Lung microvascular endothelial cell (primary cell): ENCODE data around the gene MLST8. TPM values are rescaled to one million over a fixed set of nuclear protein-coding genes. Genes with fewer than 3 reads are reported as not detected.

Source experiments
- DNase-seq, 2 donors: peaks; one replicate each; pipeline versions ENCODE4 v3.0.0 to v3.0.0-alpha.2; 2010; ENCODE audit warnings: low read depth in 2 of 2
- total RNA-seq: library from RNA; depleted of rRNA; stranded (reverse); fragments of >200 nt; gene quantifications from 2 replicates; pipeline ENCODE4 v1.2.1, GENCODE V29; 2014

MLST8 gene
- total RNA-seq, 1 donor from 2014 or later: 13.5 TPM

DNA sequence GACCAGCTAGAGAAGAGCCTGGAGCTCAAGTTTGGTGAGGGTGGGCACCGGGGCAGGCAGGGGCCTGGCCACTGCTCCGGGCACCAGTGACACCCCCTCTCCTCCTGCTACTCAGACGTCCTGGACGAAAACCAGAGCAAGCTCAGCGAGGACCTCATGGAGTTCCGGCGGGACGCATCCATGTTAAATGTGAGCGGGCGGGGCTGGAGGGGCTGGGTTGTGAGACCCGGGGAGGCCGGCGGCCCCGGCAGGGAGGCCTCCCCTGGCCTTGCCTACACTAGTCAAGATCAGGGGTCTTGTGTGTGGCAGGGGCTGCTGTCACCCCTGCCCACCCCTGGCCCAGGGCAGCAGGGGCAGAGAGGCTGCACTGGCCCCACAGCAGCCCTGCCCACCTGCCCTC, 31.9 kb upstream of the MLST8 start:
- DNase-seq: no peak

DNA sequence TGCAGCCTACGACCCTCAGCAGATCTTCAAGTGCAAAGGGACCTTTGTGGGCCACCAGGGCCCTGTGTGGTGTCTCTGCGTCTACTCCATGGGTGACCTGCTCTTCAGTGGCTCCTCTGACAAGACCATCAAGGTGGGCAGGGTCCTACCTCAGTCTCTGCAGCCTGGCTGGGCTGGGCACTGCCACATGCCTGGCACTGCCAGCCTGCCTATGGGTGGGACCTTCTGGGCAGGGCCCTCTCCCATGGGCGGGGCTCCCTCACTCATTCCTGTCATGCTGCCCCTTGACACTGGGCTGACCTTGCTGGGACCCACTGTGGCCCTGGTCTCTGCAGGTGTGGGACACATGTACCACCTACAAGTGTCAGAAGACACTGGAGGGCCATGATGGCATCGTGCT, 31.3 kb upstream of the MLST8 start:
- no peak for DNase-seq

DNA sequence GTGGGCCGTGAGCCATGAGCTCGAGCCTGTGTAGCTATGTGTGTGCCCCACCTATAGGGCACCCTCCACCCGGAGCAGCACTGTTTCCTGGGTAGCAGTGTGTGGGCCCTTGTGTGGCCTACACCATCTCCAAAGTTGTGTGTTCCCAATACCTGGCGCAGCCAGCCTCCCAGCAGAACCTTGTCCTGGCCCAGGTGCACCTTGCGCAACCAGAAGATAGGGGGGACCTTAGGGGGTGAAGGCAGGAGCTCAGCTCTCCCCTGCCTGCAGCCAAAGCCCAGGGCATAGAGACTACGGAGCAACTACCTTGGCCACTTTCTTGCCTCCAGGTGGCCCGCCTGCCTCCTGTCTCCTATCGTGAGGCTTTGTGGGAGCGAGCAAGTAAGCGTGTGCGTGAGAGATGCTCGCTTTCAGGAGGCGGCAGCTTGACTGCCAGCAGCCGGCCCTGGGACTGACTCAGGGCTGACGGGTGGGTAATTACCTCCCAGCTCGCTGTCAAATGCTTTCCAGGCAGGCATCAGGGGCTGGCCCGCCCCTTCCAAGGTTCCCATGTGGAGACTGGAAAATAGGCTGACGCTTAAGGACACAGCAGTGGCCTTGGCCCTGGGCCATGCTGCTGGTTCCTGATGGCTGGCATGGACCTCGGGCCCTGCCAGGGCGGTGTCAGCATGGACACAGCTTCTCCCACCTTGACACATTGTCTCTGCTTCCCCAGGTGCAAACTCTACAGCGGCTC, 30.7 kb upstream of the MLST8 start:
- DNase-seq: no peak

DNA sequence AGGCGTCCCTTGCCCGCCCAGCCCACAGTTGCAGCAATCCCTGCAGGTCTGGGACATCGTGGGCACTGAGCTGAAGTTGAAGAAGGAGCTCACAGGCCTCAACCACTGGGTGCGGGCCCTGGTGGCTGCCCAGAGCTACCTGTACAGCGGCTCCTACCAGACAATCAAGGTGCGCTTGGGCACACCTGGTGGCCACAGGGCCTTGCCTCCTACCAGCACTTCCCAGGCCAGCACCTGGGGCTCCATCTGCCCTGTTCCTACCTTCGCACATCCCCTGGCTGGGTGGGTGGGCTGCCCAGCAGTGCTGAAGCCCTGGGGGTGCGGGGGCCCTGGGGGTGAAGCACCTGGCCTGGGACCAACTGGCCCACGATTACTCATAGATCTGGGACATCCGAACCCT, 29.8 kb upstream of the MLST8 start:
- DNase-seq: no peak

DNA sequence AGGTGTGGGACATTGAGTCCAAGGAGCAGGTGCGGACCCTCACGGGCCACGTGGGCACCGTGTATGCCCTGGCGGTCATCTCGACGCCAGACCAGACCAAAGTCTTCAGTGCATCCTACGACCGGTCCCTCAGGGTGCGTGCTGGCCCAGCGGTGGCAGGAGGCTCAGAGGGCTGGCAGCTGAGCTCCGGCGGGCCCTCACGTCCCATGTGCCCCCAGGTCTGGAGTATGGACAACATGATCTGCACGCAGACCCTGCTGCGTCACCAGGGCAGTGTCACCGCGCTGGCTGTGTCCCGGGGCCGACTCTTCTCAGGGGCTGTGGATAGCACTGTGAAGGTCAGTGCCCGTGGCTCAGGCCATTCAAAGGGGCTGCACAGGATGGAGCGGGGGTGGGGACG, 29.2 kb upstream of the MLST8 start:
- no peak for DNase-seq

DNA sequence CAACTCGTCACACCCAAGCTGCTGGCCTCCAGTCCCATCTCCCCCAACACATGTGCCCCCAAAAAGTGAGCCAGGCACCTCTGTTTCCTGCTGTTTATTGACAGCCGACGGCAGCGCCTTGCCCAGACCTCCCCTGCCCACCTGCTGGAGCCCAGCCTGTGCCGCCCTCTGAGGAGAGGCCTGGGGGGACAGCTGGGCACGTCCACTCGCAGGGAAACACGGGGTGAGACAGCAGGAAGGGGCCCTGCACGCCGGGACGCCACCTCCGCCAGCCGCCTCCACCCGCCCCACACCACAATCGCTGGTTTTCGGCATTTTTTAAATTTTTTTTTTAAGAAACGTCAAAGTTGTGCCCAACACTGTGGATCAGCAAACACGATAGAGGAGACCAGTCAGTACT, 28.2 kb upstream of the MLST8 start:
- no peak for DNase-seq

DNA sequence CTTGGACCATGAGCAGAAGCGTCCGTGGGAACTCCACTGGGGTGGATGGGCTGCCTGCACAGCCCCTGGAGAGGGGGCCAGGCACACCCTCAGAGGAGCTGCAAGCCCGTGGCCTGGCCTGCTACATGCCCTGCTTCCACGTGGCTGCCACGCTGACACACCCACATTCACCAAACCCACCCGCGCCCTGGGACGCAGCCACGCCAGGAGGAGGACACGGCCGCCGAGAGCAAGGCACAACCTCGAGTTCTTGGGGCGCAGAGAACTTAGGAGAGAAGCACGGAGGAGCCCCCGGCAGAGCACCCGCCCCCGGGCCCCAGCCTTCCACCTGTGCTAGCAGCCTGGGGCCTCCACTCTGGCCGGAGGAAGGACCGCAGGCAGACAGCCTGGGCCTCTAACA, 27.7 kb upstream of the MLST8 start:
- DNase-seq: no peak

DNA sequence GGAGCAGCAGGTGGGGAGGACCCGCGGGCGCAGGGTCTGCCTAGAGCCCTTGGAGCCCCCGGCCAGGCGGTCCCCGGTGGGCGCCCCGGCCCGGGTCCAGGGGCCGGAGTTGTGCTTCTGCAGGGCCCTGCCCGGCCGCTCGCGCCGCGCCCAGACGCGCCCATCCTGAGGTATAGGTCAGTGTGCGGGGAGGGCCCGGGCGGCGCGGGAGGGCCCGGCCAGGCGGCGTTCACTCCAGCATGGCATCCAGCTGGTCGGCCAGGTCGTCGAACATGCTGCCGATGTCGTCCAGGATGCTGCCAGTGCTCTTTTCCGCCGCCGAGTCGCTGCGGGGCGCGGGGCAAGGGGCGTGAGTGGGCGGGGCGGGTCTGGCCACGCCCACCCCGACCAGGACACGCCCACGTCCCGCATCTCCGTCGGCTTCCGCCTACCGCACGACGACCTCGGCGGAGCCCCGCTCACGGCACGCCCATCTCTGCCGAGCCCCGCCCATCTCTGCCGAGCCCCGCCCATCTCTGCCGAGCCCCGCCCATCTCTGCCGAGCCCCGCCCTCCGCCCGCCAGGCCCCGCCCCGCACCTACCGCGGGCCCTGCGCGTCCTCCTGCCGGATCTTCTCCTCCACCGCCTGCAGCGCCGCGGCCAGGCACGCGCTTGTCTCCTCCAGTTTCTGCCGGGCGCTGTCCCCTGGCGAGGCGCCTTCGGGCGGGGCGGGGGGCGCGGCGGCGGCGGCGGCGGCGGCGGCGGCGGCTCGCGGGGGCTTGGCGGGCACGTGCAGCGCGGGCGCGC, 26.7 kb upstream of the MLST8 start:
- peak; percentile 46 to 82 for DNase-seq

DNA sequence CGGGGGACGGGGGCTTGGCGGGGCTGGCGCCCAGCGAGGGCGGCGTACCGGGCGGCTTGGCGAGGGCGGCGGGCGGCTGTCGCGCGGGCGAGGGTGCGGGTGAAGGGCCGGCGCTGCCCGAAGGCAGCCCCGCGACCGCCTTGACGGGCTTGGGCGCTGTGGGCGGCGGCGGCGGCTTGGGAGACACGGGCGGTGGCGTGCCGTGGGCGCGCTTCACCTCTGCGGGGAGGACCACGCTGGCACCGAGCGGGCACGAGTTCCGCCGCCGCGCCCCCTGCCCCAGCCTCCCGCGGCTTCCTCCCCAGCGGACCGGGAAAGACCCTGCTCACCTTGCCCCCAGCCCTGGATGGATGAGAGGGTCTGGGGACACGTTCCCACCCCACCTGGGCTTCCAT, 26.1 kb upstream of the MLST8 start:
- DNase-seq: no peak

DNA sequence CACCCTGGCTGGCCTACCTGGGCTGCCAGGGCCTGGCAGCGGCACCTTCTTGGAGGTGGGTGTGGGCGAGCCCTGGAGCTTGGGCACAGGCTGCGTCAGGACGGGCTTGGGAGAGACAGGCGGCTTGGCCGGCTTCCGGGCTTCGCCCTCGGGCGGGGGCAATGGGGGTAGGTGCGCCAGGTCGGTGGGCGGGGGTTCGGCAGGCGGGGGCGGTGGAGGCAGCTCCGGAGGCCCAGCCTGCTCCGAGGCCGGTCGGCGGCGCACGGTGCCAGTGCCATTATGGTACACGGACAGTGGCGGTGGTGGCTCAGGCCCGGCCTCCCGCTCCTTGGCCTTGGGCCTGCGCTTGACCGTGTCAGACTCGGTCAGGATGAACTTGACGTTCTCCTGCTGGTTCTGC, 25.7 kb upstream of the MLST8 start:
- no peak for DNase-seq

DNA sequence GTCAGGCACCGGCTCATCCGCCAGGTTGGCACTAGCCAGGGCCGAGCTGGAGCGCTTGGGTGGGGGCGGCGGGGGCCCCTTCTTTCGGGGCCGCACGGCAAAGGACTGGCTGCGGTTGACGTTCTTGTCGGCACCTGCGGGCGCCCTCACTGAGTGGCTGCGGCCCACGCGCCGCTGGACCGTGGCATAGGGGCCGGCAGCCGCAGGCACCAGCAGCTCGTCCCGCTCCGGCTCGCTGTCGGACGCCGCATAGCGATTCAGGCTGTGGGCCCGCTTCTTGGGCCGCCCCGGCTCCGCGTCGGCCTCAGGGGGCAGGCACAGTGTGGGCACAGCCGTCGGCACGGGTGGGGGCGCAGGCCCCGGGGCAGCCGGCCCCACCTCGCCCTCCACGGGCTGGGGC, 24.8 kb upstream of the MLST8 start:
- no peak for DNase-seq

DNA sequence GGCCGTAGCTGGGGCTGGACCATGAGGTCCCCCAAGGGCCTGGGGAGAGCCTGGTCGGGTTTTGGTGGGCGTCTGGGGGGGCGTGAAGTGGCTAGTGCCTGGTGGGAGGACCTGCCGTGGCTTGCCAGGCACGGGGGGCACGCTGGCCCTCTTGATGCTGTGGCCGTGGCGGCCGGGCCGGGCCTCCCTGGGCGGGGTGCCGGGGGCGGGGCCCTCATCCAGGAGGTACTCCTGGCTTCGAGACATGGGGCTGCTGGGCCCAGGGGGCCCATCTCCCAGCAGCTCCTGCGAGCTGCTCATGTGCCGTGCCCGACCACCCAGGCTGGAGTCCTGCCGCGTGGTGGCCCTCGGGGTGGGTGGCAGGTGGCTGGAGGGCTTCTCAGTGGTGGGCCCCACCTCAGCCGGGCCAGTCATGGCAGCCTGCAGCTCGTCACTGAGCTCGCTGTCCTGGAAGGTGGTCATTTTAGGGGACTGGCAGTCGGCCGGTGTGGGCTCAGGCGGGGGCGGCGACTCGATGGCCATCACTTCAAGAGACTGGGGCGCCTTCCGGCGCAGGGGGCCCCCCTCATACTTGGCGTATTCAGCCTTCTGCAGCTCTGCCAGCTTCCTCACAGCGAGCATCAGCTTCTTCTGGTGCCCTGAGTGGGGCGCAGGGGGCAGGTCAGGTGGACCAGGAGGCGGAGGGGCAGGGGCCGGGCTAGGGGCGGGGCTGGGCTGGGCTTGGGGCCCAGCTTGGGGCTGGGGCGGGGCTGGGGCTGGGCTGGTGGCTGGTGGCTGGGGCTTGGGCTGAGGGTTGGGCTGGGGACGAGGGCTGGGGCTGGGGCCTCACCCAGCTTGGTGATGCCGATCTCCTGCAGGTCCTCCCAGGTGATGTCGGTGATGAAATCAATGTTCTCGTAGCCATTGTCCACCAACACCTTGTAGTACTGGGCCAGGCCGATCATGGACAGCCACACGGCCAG, 24.0 kb upstream of the MLST8 start:
- DNase-seq: no peak

DNA sequence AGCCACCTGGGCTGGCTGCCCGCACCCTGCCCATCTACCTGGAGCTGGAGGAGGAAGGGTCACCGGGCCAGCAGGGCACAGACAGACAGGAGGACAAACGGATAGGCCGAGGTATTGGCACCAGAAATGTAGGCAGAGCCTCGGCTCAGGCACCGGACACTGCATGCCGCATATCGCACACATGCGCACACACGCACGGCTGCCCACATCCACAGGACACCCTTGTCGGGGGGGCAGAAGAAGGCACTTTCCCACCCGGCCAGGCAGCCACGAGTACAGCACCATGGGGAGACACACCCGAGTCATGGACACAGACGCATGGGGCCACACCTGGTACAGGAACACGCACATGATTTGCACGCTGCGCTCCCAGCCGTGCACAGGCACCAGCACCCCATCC, 23.3 kb upstream of the MLST8 start:
- no peak for DNase-seq

DNA sequence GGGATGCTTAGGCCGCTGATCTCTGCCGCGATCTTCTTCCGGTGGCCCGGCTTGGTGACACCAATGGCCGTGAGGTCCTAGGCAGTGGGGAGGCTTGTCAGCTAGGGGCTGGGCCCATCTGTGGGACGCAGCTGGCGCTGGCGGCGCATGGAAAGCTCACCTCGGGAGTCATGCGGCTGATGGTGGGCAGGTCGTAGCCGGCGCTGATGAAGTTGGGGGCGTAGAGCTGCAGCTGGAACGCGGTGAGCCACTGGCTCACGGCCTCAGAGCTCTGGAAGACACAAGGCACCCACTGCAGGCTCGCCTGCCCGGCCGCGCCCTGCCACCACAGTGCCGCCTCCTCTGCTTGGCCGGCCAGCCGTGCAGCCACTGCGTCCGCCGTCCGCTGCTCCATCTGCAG, 21.6 kb upstream of the MLST8 start:
- DNase-seq: no peak

DNA sequence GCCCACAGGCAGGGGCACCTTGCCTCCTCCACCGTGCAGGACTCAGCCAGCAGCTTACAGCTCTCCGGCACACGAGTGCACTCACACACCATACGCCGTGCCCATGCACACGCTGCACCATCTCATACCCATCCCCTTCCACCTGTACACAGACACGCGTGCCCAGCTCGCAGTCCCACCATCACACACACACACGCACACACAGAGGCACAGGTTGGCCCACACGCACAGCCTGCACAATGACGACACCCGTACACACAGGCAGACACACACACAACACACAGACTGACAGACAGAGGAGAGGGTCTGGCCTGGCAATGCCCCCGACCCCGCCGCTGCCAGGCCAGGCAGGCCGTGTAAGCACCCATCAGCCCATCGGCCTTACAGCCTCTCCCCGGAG, 20.9 kb upstream of the MLST8 start:
- DNase-seq: no peak

DNA sequence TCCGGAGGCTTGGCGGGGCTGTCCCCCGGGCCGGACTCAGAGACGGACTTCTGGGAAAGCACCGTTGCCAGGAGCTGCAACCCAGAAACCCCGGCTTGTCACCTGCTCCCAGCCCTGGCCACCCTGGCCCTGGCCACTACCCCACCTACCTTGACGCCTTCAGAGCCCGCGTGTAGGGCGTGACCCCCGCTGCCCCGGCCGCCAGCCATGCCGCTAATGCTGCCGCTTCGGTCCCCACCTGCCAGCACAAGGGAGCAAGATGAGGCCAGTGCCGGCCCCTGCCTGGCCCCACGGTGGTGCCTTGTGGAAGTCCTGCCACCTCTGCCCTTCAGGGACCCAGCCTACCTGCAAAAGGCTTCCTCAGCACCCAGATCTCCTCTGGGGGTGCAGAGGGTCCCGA, 20.3 kb upstream of the MLST8 start:
- DNase-seq: no peak

DNA sequence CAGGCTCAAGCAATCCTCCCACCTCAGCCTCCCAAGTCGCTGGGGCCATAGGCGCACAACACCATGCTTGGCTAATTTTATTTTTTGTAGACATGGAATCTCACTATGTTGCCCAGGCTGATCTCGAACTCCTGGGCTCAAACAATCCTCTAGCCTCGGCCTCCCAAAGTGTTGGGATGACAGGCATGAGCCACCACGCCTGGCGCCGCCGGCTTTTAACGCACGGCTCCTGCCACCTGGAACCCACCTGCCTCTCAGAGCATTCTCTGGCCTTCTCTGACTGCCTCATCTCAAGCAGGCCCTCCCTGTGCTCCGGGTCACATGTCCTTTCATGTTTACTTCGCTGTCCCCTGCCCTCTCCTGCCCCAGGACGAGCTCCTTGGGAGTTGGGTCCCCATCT, 19.2 kb upstream of the MLST8 start:
- DNase-seq: no peak

DNA sequence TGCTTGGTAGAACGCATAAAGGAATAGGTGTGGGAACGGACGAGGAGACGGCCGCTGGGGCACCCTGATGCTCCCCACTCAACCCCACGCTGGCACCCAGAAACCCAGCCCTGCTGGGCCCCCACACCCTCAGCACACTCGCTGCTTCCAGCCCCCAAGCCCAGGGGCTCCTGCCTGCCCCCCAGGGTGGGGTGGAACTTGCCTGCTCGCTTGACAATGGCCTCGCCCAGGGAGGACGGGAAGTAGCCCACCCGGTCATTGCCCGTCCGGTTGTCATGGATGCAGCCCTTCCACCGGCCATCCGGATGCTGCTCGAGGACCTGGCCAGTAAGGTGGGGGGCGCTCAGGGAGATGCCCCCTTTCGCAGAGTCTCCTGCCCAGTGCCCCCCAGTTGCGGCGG, 18.7 kb upstream of the MLST8 start:
- DNase-seq: no peak

DNA sequence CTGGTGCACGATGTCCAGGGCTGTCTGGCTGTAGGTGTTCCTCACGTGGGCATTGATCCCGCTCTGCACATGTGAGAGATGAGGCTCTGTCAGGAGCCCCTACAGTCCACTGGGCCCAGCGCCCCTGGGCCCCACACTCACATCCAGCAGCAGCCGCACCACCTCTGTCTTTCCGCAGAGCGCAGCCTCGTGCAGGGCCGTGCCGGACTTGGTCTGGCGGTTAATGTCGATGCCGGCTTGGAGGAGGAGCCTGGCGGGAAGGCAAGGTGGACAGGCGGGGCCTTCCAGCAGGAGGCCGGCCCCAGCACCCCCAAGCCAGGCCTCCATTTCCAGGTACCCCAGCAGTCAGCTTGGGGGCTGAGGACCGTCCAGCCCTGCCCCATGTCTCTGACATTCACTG, 18.0 kb upstream of the MLST8 start:
- no peak for DNase-seq

DNA sequence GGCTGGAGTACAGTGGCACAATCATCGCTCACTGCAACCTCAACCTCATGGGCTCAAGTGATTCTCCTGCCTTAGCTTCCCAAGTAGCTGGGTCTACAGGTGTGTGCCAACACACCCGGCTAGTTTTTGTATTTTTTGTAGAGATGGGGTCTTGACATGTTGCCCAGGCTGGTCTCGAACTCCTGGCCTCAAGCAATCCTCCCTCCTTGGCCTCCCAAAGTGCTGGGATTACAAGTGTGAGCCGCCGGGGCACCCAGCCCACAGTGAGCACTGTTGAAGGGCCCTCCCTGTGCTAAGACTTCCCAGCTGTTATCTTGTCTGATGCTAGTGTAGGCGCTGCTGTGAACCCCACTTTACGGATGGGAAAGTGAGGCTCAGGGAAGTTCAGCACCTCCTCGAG, 16.9 kb upstream of the MLST8 start:
- DNase-seq: no peak

DNA sequence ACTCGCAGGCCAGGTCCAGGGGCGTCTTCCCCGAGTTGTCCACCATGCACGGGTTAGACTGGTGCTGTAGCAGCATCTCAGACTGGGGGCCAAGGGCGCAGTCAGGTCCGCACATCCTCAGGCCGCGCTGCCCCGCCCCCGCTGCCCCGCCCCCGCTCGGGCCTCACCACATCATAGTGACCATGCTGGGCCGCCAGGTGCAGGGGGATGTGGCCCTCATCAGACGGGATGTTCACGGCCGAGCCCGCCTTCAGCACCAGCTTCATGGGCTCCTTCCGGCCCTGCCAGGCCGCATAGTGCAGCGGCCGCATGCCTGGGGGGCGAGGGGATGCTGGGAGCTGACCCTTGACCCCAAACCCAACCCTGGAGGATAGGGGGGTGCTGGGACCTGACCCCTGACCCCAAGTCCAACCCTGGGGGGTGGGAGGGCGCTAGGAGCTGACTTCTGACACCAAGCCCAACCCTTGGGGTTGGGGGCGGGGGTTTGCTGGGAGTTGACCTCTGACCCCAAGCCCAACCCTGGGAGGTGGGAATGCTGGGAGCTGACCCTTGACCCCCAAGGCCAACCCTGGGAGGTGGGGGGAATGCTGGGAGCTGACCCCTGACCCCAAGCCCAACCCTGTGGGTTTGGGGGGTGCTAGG, 15.9 kb upstream of the MLST8 start:
- no peak for DNase-seq
